D341Med (cell line): ENCODE measurements around the gene PDK4.

Experiments used
- DNase-seq: peaks from one replicate; pipeline ENCODE4 v3.0.0; 2012; ENCODE audit warnings: low spot score

The PDK4 gene

GRCh38 chr7:95596198-95597063 is at the start of gene PDK4:
TSS of gene PDK4 (minus strand) at chr7:95596516. CDS start at chr7:95596293, 223 bp downstream.
- peak; percentile 26 for DNase-seq

GRCh38 chr7:95642173-95642572 is 45.9 kb upstream of the PDK4 start:
- DNase-seq, result no peak

- no peak for DNase-seq
These were observed 40.0 kb upstream of the PDK4 start for GRCh38 chr7:95636140-95636940.

- no peak for DNase-seq
These were observed 36.3 kb upstream of the PDK4 start for GRCh38 chr7:95632609-95633008.

GRCh38 chr7:95631527-95631926 is 35.2 kb upstream of the PDK4 start:
- no peak for DNase-seq

GRCh38 chr7:95630702-95631458 is 34.6 kb upstream of the PDK4 start:
- no peak for DNase-seq

GRCh38 chr7:95628831-95629439 is 32.6 kb upstream of the PDK4 start:
- no peak for DNase-seq

GRCh38 chr7:95623788-95624187 is 27.5 kb upstream of the PDK4 start:
- no peak for DNase-seq

- no peak for DNase-seq
These were observed 26.5 kb upstream of the PDK4 start for GRCh38 chr7:95622859-95623258.

GRCh38 chr7:95622001-95622549 is 25.8 kb upstream of the PDK4 start:
- no peak for DNase-seq

- no peak for DNase-seq
These were observed 25.1 kb upstream of the PDK4 start for GRCh38 chr7:95621404-95621803.

GRCh38 chr7:95620631-95621030 is 24.3 kb upstream of the PDK4 start:
- no peak for DNase-seq

GRCh38 chr7:95619921-95620320 is 23.6 kb upstream of the PDK4 start:
- DNase-seq, result no peak

- no peak for DNase-seq
These were observed 23.2 kb upstream of the PDK4 start for GRCh38 chr7:95619517-95619916.

GRCh38 chr7:95614442-95614940 is 18.2 kb upstream of the PDK4 start:
- no peak for DNase-seq

GRCh38 chr7:95611224-95611623 is 14.9 kb upstream of the PDK4 start:
- no peak for DNase-seq

GRCh38 chr7:95609277-95609971 is 13.1 kb upstream of the PDK4 start:
- DNase-seq, result no peak

GRCh38 chr7:95608359-95609173 is 12.2 kb upstream of the PDK4 start:
- peak; percentile 21 for DNase-seq

GRCh38 chr7:95607561-95607960 is 11.2 kb upstream of the PDK4 start:
- DNase-seq, result no peak

GRCh38 chr7:95605275-95605674 is 9.0 kb upstream of the PDK4 start:
- no peak for DNase-seq
